DND-41 (cell line): ENCODE results near the gene WHRN.

Experiments
- EZH2 ChIP-seq: IDR thresholded peaks from 3 replicates; pipeline ENCODE4 v1.6.1; 2012; ENCODE audit warnings: borderline replicate concordance, low read depth, mild to moderate bottlenecking, moderate library complexity, low read length, inconsistent platforms; ENCODE audit not compliant: severe bottlenecking
- TF ChIP-seq, protein P1 (sequence below): IDR thresholded peaks from 2 replicates; pipeline ENCODE4 v1.5.1; 2012; ENCODE audit warnings: borderline replicate concordance, low read length, moderate library complexity, mild to moderate bottlenecking; ENCODE audit not compliant: poor library complexity, severe bottlenecking; ENCODE audit errors: extremely low read depth

DNA sequence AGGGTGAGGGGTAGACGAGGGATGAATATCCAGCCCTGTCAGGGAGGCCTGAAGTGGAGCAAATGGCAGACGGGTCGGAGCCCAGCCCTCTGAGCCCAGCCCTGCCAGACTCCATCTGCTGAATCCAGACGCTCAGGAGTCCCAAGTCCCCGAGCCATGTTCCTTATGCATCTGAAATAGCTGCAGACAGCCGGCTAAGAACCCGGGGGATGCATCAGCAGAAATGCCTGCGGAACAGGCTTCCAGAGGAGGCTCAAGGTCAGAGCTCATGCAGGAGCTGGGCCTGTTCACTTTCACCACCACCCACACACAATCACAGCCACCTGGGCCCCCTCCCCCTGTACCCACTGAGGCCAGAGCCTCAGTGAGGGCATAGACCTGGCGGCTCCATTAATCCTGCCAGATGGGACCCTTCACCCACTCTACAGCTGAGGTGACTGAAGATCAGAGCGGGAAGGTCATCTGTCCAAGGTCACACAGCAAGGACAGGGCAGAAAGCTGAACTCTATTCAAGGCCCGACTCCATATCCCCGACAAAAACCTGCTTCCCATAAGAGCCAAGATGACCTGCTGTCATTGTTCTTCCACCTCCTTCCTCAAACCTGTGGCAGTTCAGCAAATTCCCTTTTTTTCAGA lies 93.1 kb downstream of the WHRN start:
- TF ChIP-seq, protein P1, sequence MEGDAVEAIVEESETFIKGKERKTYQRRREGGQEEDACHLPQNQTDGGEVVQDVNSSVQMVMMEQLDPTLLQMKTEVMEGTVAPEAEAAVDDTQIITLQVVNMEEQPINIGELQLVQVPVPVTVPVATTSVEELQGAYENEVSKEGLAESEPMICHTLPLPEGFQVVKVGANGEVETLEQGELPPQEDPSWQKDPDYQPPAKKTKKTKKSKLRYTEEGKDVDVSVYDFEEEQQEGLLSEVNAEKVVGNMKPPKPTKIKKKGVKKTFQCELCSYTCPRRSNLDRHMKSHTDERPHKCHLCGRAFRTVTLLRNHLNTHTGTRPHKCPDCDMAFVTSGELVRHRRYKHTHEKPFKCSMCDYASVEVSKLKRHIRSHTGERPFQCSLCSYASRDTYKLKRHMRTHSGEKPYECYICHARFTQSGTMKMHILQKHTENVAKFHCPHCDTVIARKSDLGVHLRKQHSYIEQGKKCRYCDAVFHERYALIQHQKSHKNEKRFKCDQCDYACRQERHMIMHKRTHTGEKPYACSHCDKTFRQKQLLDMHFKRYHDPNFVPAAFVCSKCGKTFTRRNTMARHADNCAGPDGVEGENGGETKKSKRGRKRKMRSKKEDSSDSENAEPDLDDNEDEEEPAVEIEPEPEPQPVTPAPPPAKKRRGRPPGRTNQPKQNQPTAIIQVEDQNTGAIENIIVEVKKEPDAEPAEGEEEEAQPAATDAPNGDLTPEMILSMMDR: no peak
- no peak for TF ChIP-seq EZH2
